A673 (cell line): ENCODE measurements around the gene NEUROD1. TPM values are rescaled to one million over a fixed set of nuclear protein-coding genes. Genes with fewer than 3 reads are reported as not detected.

Experiments used
- Bru-seq: library from RNA; stranded (reverse); fragments of 400-500 nt; gene quantifications from one replicate; lab custom pipeline; 2021; lab: Mats Ljungman, UMichigan
- BruChase-seq, 2 experiments: library from RNA; stranded (reverse); fragments of 400-500 nt; gene quantifications; one replicate each; lab custom pipeline; 2021; lab: Mats Ljungman, UMichigan
- BruUV-seq: library from RNA; stranded (reverse); fragments of 400-500 nt; replicated peaks from 2 replicates; lab custom pipeline; 2021; lab: Mats Ljungman, UMichigan
- CTCF ChIA-PET: fragments of 300-600 bp; sonication (Branson Sonifier 250); formaldehyde crosslinking; loops from one replicate; lab custom pipeline; 2022; ENCODE audit warnings: antibody characterized with exemption; lab: Charles Lee
- POLR2A ChIA-PET: fragments of 300-600 bp; sonication (Branson Sonifier 250); formaldehyde crosslinking; loops from one replicate; lab custom pipeline; 2022; ENCODE audit warnings: antibody characterized with exemption; ENCODE audit not compliant: low non-redundant PET; lab: Charles Lee
- DNase-seq: peaks from one replicate; pipeline ENCODE4 v3.0.0-alpha.2; 2015; ENCODE audit warnings: low spot score
- H3K27ac ChIP-seq: fragments of 200-600 bp; sonication (generic); 2 replicates; pipeline ENCODE4 v1.5.1; 2016; ENCODE audit warnings: mixed run types, low read depth, mild to moderate bottlenecking, mixed read lengths, antibody characterized with exemption, low read length; ENCODE audit not compliant: poor library complexity, severe bottlenecking
- H3K27me3 ChIP-seq: fragments of 200-600 bp; sonication (generic); replicated peaks from 2 replicates; pipeline ENCODE4 v1.6.1; 2017; ENCODE audit warnings: mixed run types, low read depth, mild to moderate bottlenecking, mixed read lengths, antibody characterized with exemption, low read length; ENCODE audit not compliant: insufficient read depth, poor library complexity
- H3K36me3 ChIP-seq: fragments of 200-600 bp; sonication (generic); 2 replicates; pipeline ENCODE4 v1.6.1; 2016; ENCODE audit warnings: mixed run types, mild to moderate bottlenecking, mixed read lengths, antibody characterized with exemption, low read length; ENCODE audit not compliant: insufficient read depth, poor library complexity, severe bottlenecking
- H3K4me1 ChIP-seq: fragments of 200-600 bp; sonication (generic); 2 replicates; pipeline ENCODE4 v1.6.1; 2017; ENCODE audit warnings: mixed run types, mild to moderate bottlenecking, mixed read lengths, antibody characterized with exemption, low read length; ENCODE audit not compliant: insufficient read depth, poor library complexity, severe bottlenecking
- H3K4me3 ChIP-seq: fragments of 200-600 bp; sonication (generic); 2 replicates; pipeline ENCODE4 v1.5.1; 2016; ENCODE audit warnings: low read depth, mixed run types, mild to moderate bottlenecking, mixed read lengths, low read length; ENCODE audit not compliant: poor library complexity, severe bottlenecking
- H3K9me3 ChIP-seq: fragments of 200-600 bp; sonication (generic); 2 replicates; pipeline ENCODE4 v1.6.1; 2016; ENCODE audit warnings: mixed run types, low read depth, mild to moderate bottlenecking, mixed read lengths, antibody characterized with exemption, low read length; ENCODE audit not compliant: poor library complexity, severe bottlenecking
- EZH2 ChIP-seq: fragments of 200-600 bp; sonication (generic); IDR thresholded peaks from 2 replicates; pipeline ENCODE4 v1.6.1; 2017; ENCODE audit warnings: borderline replicate concordance, low read depth, mild to moderate bottlenecking, mixed read lengths, antibody characterized with exemption, low read length; ENCODE audit not compliant: poor library complexity, severe bottlenecking
- intact Hi-C: fragments of 100-400 bp; cut with micrococcal nuclease; formaldehyde crosslinking; loops from one replicate; pipeline ENCODE4 v1.10.0; 2022; ENCODE audit not compliant: unreplicated experiment
- long read RNA-seq: library from polyadenylated mRNA; stranded (forward); transcript quantifications from one replicate; pipeline ENCODE4 v2.0.0, GENCODE V29; 2022
- total RNA-seq: library from RNA; stranded (reverse); gene quantifications from 2 replicates; pipeline ENCODE4 v1.2.3, GENCODE V29; 2021
- TF ChIP-seq, protein P1 (sequence below): fragments of 300-800, 200-600 bp; sonication (generic); conservative IDR thresholded peaks from 2 replicates; pipeline ENCODE4 v1.5.1; 2017; ENCODE audit warnings: low read depth, mild to moderate bottlenecking, antibody characterized with exemption, low read length, moderate library complexity, mixed read lengths

NEUROD1 gene
- total RNA-seq (not detected in 2 replicates), Bru-seq, nascent RNA (not detected), BruChase-seq, experiment 1, labeled RNA remaining after a 2-hour chase (not detected), BruChase-seq, experiment 2, labeled RNA remaining after a 6-hour chase (not detected)
- long read RNA-seq = 0 reads

- no peaks in the 10 kb centered on the region for H3K36me3 ChIP-seq
- CTCF ChIA-PET = no interaction called here
- H3K27me3 ChIP-seq = peaks cover 97% of the 10 kb centered on the region
- peaks cover 11% of the 10 kb centered on the region for H3K4me1 ChIP-seq
- BruUV-seq = no TSS peak
- peak within 1 kb of the TSS; percentile 29 for H3K4me3 ChIP-seq
- no peak within 1 kb of the TSS for H3K27ac ChIP-seq
- no peaks in the 10 kb centered on the region for H3K9me3 ChIP-seq
- intact Hi-C loops = loop anchor here (10.0 kb wide), 2 partner anchors 105 to 575 kb away; no protein-coding TSS in a partner anchor
- POLR2A ChIA-PET = no interaction called here
- DNase-seq = peak; percentile 34
- TF ChIP-seq, protein P1, sequence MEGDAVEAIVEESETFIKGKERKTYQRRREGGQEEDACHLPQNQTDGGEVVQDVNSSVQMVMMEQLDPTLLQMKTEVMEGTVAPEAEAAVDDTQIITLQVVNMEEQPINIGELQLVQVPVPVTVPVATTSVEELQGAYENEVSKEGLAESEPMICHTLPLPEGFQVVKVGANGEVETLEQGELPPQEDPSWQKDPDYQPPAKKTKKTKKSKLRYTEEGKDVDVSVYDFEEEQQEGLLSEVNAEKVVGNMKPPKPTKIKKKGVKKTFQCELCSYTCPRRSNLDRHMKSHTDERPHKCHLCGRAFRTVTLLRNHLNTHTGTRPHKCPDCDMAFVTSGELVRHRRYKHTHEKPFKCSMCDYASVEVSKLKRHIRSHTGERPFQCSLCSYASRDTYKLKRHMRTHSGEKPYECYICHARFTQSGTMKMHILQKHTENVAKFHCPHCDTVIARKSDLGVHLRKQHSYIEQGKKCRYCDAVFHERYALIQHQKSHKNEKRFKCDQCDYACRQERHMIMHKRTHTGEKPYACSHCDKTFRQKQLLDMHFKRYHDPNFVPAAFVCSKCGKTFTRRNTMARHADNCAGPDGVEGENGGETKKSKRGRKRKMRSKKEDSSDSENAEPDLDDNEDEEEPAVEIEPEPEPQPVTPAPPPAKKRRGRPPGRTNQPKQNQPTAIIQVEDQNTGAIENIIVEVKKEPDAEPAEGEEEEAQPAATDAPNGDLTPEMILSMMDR = no peak
- no peak for TF ChIP-seq EZH2
Measured at GRCh38 chr2:181680055-181680936, at the start of gene NEUROD1. Gene NEUROD1, minus strand, starts transcription at chr2:181680517. Its CDS starts 1,657 bp downstream, at chr2:181678860.

DNA sequence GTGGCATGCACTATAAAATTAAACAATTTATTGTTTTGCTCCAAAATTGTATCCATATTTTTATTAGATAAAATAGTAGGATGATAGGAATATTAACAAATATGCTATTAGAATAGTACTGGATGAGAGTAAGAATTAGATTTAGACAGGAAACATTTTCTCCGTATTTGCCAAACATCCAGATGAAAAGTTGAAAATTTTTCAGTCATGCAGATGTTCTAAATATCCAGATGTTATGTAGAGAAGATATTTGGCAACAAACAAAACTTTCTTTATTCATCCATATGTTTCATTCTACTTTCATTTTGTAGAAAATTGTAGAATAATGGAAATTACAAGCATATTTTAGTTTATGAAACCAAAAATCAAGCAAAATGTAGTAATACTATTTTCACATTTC lies 45.2 kb upstream of the NEUROD1 start:
- intact Hi-C loops = no loop called here
- H3K27ac ChIP-seq = no peak overlapping the region
- ChIA-PET POLR2A (no interaction called here), CTCF (no interaction called here)
- H3K27me3 ChIP-seq = no peaks in the 10 kb centered on the region
- TF ChIP-seq, protein P1 = no peak
- no peak for TF ChIP-seq EZH2
- no peak for DNase-seq
- no TSS peak for BruUV-seq
- H3K9me3 ChIP-seq = no peaks in the 10 kb centered on the region
- H3K4me1 ChIP-seq = no peaks in the 10 kb centered on the region
- H3K36me3 ChIP-seq = no peaks in the 10 kb centered on the region
- H3K4me3 ChIP-seq = no peak overlapping the region

DNA sequence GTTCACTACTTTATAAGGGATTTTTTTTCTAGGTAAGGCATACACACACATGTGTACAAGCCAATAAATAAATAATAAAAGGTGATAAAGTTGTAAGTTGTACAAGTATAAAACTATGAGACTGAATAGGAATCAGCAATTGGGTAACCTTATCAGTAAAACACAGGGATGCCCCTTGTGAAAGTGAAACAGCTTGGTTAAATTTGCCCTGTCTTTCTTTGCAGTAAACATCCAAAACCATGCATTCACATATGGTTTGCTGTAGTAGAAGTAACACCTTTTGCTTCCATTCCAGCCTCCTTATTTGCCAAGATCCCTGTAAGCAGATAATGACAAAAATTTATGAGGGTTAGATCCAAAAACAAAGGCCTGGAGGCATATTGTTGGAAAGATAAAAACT lies 44.3 kb upstream of the NEUROD1 start:
- no peaks in the 10 kb centered on the region for H3K36me3 ChIP-seq
- POLR2A ChIA-PET = no interaction called here
- CTCF ChIA-PET = no interaction called here
- no peak overlapping the region for H3K4me3 ChIP-seq
- BruUV-seq = no TSS peak
- TF ChIP-seq, protein P1 = no peak
- TF ChIP-seq EZH2 = no peak
- no peak overlapping the region for H3K27ac ChIP-seq
- H3K27me3 ChIP-seq = no peaks in the 10 kb centered on the region
- H3K4me1 ChIP-seq = no peaks in the 10 kb centered on the region
- DNase-seq = no peak
- H3K9me3 ChIP-seq = no peaks in the 10 kb centered on the region
- intact Hi-C loops = no loop called here
